ENCODE results near the gene PLEKHA7.

DNA sequence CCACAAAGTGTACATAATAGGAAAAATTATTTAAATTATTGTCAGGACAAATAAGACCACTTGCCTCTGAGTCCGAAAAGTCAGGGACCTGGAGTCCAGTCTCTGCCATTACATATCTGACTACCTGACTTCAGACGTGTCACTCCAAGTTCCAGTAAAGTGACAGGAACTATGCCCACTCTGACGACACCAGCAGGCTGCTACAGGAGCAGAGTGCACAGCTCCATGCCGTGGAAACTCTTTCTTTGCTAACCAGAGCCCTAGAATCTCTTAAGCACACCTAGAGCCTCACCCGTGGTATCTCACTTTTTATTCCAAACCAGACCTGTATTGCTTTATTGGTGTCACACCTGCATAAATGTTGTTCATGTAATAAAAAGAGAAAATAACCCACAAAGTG, 93.7 kb downstream of the PLEKHA7 start:
- TF ChIP-seq POLR2A (IDR thresholded peaks at IDR 0.05) = no peak
- TF ChIP-seq, protein P1, sequence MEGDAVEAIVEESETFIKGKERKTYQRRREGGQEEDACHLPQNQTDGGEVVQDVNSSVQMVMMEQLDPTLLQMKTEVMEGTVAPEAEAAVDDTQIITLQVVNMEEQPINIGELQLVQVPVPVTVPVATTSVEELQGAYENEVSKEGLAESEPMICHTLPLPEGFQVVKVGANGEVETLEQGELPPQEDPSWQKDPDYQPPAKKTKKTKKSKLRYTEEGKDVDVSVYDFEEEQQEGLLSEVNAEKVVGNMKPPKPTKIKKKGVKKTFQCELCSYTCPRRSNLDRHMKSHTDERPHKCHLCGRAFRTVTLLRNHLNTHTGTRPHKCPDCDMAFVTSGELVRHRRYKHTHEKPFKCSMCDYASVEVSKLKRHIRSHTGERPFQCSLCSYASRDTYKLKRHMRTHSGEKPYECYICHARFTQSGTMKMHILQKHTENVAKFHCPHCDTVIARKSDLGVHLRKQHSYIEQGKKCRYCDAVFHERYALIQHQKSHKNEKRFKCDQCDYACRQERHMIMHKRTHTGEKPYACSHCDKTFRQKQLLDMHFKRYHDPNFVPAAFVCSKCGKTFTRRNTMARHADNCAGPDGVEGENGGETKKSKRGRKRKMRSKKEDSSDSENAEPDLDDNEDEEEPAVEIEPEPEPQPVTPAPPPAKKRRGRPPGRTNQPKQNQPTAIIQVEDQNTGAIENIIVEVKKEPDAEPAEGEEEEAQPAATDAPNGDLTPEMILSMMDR (IDR thresholded peaks at IDR 0.05) = no peak
- no peak for TF ChIP-seq POLR2AphosphoS5 (IDR thresholded peaks at IDR 0.05)
- TF ChIP-seq EP300 (IDR thresholded peaks at IDR 0.05) = no peak
